ENCODE measurements around the gene SCFD2.

Gene SCFD2

DNA sequence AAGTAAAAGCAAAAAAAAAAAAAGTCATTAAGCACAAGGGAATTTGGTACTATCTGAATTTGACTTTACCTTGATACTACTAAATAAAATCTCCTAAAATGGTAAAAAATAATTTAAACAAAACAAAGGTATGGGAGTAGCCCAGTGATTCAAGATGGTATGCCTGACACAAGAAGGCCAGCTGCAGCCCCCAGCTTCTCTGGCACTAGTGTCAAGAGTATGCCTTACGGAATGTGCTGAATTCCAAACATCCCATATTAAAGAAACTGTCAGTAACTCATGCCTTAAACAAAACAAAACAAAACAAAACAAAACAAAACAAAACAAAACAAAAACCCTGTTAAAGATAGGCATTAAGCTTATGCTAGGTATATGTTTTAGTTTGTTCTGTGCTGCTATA, 422.9 kb downstream of the SCFD2 start:
- peaks cover 21% of the 10 kb centered on the region for H3K4me1 ChIP-seq (ENCODE audit: control insufficient read depth, insufficient read depth, low read length)
- H3K9me3 ChIP-seq (ENCODE audit: control insufficient read depth, low read length), result no peaks in the 10 kb centered on the region
- WGBS, 2 experiments, result 75 to 87% methylated on average over 1 of the region's 1 CpG
- no peaks in the 10 kb centered on the region for H3K27me3 ChIP-seq (ENCODE audit: control insufficient read depth, insufficient read depth, low read length, poor library complexity, severe bottlenecking)
- H3K36me3 ChIP-seq (ENCODE audit: control insufficient read depth, insufficient read depth, low read length), result no peaks in the 10 kb centered on the region
- H3K4me3 ChIP-seq (ENCODE audit: insufficient read depth, low read depth, low read length), result no peak overlapping the region
- H3K27ac ChIP-seq (ENCODE audit: insufficient read depth, low read depth, low read length, poor library complexity, severe bottlenecking), result no peak overlapping the region

GRCh38 chr4:52941450-52941849, 424.4 kb downstream of the SCFD2 start:
- peaks cover 13% of the 10 kb centered on the region for H3K4me1 ChIP-seq (ENCODE audit: control insufficient read depth, insufficient read depth, low read length)
- 96 to 97% methylated on average over 3 of the region's 3 CpGs for whole genome bisulfite sequencing, 2 experiments
- H3K27ac ChIP-seq (ENCODE audit: insufficient read depth, low read depth, low read length, poor library complexity, severe bottlenecking), result no peak overlapping the region

DNA sequence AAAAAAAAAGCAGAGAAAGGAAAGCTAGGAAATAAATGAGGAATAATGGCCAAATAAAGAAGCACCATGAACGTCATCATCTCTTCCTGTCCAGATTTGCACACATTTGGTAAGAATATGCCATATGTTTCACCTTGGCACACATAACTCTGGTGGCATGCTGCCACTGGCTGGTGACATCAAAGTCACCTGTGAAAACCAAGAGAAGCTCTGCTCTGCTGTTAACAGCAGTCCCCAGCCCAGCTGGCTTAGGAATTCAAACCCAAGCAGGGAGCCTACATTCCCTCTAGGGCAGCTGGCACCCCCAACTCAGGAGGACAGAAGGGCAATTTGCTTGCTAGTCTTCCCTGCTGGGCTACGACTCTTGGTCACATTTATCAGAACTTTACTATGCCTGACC, 426.1 kb downstream of the SCFD2 start:
- no peak overlapping the region for H3K27ac ChIP-seq (ENCODE audit: insufficient read depth, low read depth, low read length, poor library complexity, severe bottlenecking)
- peaks cover 13% of the 10 kb centered on the region for H3K4me1 ChIP-seq (ENCODE audit: control insufficient read depth, insufficient read depth, low read length)
- 60 to 79% methylated on average over 2 of the region's 2 CpGs for WGBS, 2 experiments

More at GRCh38 chr4:52941450-52941849, 424.4 kb downstream of the SCFD2 start:
- Histone ChIP-seq H3K4me3 (ENCODE audit: insufficient read depth, low read depth, low read length) (no peak overlapping the region), H3K27me3 (ENCODE audit: control insufficient read depth, insufficient read depth, low read length, poor library complexity, severe bottlenecking) (no peaks in the 10 kb centered on the region), H3K36me3 (ENCODE audit: control insufficient read depth, insufficient read depth, low read length) (no peaks in the 10 kb centered on the region), H3K9me3 (ENCODE audit: control insufficient read depth, low read length) (no peaks in the 10 kb centered on the region)

GRCh38 chr4:52939325-52939724, 426.5 kb downstream of the SCFD2 start:
- H3K27ac ChIP-seq (ENCODE audit: insufficient read depth, low read depth, low read length, poor library complexity, severe bottlenecking), result no peak overlapping the region
- no peak overlapping the region for H3K4me3 ChIP-seq (ENCODE audit: insufficient read depth, low read depth, low read length)
- no peaks in the 10 kb centered on the region for H3K27me3 ChIP-seq (ENCODE audit: control insufficient read depth, insufficient read depth, low read length, poor library complexity, severe bottlenecking)
- 94 to 96% methylated on average over 1 of the region's 1 CpG for WGBS, 2 experiments
- H3K4me1 ChIP-seq (ENCODE audit: control insufficient read depth, insufficient read depth, low read length), result peaks cover 13% of the 10 kb centered on the region
- H3K9me3 ChIP-seq (ENCODE audit: control insufficient read depth, low read length), result no peaks in the 10 kb centered on the region
- no peaks in the 10 kb centered on the region for H3K36me3 ChIP-seq (ENCODE audit: control insufficient read depth, insufficient read depth, low read length)

More for the DNA sequence above, 426.1 kb downstream of the SCFD2 start:
- H3K27me3 ChIP-seq (ENCODE audit: control insufficient read depth, insufficient read depth, low read length, poor library complexity, severe bottlenecking), result no peaks in the 10 kb centered on the region
- H3K9me3 ChIP-seq (ENCODE audit: control insufficient read depth, low read length), result no peaks in the 10 kb centered on the region
- H3K4me3 ChIP-seq (ENCODE audit: insufficient read depth, low read depth, low read length), result no peak overlapping the region
- H3K36me3 ChIP-seq (ENCODE audit: control insufficient read depth, insufficient read depth, low read length), result no peaks in the 10 kb centered on the region

- Histone ChIP-seq H3K36me3 (ENCODE audit: control insufficient read depth, insufficient read depth, low read length) (no peaks in the 10 kb centered on the region), H3K27me3 (ENCODE audit: control insufficient read depth, insufficient read depth, low read length, poor library complexity, severe bottlenecking) (no peaks in the 10 kb centered on the region), H3K9me3 (ENCODE audit: control insufficient read depth, low read length) (no peaks in the 10 kb centered on the region), H3K27ac (ENCODE audit: insufficient read depth, low read depth, low read length, poor library complexity, severe bottlenecking) (no peak overlapping the region), H3K4me3 (ENCODE audit: insufficient read depth, low read depth, low read length) (no peak overlapping the region), H3K4me1 (ENCODE audit: control insufficient read depth, insufficient read depth, low read length) (peaks cover 13% of the 10 kb centered on the region)
- WGBS, 2 experiments, result 88 to 100% methylated on average over 1 of the region's 1 CpG
Measured at GRCh38 chr4:52937829-52938228, 428.0 kb downstream of the SCFD2 start.

GRCh38 chr4:52936729-52937128, 429.1 kb downstream of the SCFD2 start:
- H3K4me1 ChIP-seq (ENCODE audit: control insufficient read depth, insufficient read depth, low read length), result peaks cover 20% of the 10 kb centered on the region
- 96 to 100% methylated on average over 1 to 2 of the region's 2 CpGs for WGBS, 2 experiments
- H3K4me3 ChIP-seq (ENCODE audit: insufficient read depth, low read depth, low read length), result no peak overlapping the region
- no peaks in the 10 kb centered on the region for H3K9me3 ChIP-seq (ENCODE audit: control insufficient read depth, low read length)
- no peaks in the 10 kb centered on the region for H3K27me3 ChIP-seq (ENCODE audit: control insufficient read depth, insufficient read depth, low read length, poor library complexity, severe bottlenecking)
- H3K27ac ChIP-seq (ENCODE audit: insufficient read depth, low read depth, low read length, poor library complexity, severe bottlenecking), result no peak overlapping the region
- H3K36me3 ChIP-seq (ENCODE audit: control insufficient read depth, insufficient read depth, low read length), result no peaks in the 10 kb centered on the region

DNA sequence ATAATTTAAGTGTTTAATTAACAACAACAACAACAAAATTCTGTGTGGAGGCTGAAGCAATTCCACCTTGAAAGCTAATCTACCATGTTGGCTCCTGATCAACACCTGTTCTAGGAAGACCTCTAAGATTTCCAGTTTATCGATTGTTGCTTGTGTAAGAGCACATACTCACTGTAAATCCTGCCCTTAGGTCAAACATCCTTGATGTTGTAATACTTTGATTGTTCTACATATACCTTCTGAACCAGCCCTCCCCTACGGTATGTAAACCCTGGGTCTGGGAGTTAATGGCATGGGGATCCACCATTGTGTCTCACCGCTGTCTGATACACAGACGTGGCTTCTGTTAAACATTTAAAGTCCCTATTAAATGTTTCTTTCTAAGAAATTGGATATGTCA, 430.5 kb downstream of the SCFD2 start:
- WGBS, 2 experiments, result 96 to 100% methylated on average over 4 of the region's 4 CpGs

DNA sequence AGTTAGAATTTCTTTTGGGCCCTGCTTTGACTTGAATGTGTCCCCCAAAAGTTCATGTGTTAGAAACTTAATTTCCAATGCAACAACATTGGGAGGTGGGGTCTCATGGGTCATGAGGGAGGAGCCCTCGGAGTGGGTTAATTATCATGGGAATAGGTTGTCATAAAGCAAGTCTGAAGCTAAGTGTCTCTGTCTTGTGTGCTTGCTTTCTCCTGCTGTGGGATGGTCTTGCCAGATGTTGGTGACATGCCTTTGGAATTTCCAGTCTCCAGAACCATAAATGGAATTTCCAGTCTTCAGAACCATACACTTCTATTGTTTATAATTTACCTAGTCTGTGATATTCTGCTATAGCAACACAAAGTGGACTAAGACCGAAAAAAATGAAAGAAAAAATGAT, 432.1 kb downstream of the SCFD2 start:
- no peak overlapping the region for H3K4me3 ChIP-seq (ENCODE audit: insufficient read depth, low read depth, low read length)

More for the DNA sequence above, 430.5 kb downstream of the SCFD2 start:
- Histone ChIP-seq H3K9me3 (ENCODE audit: control insufficient read depth, low read length) (no peaks in the 10 kb centered on the region), H3K27ac (ENCODE audit: insufficient read depth, low read depth, low read length, poor library complexity, severe bottlenecking) (no peak overlapping the region), H3K4me1 (ENCODE audit: control insufficient read depth, insufficient read depth, low read length) (peaks cover 20% of the 10 kb centered on the region), H3K4me3 (ENCODE audit: insufficient read depth, low read depth, low read length) (no peak overlapping the region), H3K27me3 (ENCODE audit: control insufficient read depth, insufficient read depth, low read length, poor library complexity, severe bottlenecking) (no peaks in the 10 kb centered on the region), H3K36me3 (ENCODE audit: control insufficient read depth, insufficient read depth, low read length) (no peaks in the 10 kb centered on the region)

GRCh38 chr4:52932591-52933470, 433.0 kb downstream of the SCFD2 start:
- WGBS, 2 experiments, result 82 to 86% methylated on average over 5 of the region's 5 CpGs
- H3K9me3 ChIP-seq (ENCODE audit: control insufficient read depth, low read length), result no peaks in the 10 kb centered on the region
- H3K27me3 ChIP-seq (ENCODE audit: control insufficient read depth, insufficient read depth, low read length, poor library complexity, severe bottlenecking), result no peaks in the 10 kb centered on the region
- peaks cover 11% of the 10 kb centered on the region for H3K4me1 ChIP-seq (ENCODE audit: control insufficient read depth, insufficient read depth, low read length)
- H3K36me3 ChIP-seq (ENCODE audit: control insufficient read depth, insufficient read depth, low read length), result no peaks in the 10 kb centered on the region
- no peak overlapping the region for H3K27ac ChIP-seq (ENCODE audit: insufficient read depth, low read depth, low read length, poor library complexity, severe bottlenecking)
- no peak overlapping the region for H3K4me3 ChIP-seq (ENCODE audit: insufficient read depth, low read depth, low read length)

More for the DNA sequence above, 432.1 kb downstream of the SCFD2 start:
- WGBS, 2 experiments, result 90 to 94% methylated on average over 2 of the region's 2 CpGs
- H3K36me3 ChIP-seq (ENCODE audit: control insufficient read depth, insufficient read depth, low read length), result no peaks in the 10 kb centered on the region
- no peaks in the 10 kb centered on the region for H3K27me3 ChIP-seq (ENCODE audit: control insufficient read depth, insufficient read depth, low read length, poor library complexity, severe bottlenecking)
- H3K27ac ChIP-seq (ENCODE audit: insufficient read depth, low read depth, low read length, poor library complexity, severe bottlenecking), result no peak overlapping the region
- H3K4me1 ChIP-seq (ENCODE audit: control insufficient read depth, insufficient read depth, low read length), result peaks cover 11% of the 10 kb centered on the region
- no peaks in the 10 kb centered on the region for H3K9me3 ChIP-seq (ENCODE audit: control insufficient read depth, low read length)

DNA sequence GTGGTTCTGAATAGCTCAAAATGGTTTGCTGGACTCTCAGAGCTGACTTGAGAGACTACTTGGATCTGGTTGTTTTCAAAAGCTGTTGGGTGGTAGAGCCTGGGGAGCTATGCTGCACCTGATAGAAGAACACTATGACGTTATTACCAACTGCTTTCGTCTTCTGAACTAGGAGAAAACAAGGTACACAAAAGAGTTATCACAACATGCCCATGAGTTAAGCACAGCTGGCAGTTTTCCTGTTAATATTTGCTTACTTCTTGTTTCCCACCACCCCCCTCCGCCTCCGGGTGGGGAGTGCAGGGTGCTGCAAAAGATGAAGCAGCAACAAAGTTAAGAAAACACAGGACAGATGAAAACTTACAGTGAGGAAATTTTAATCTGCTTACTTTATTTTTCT, 434.6 kb downstream of the SCFD2 start:
- Histone ChIP-seq H3K27me3 (ENCODE audit: control insufficient read depth, insufficient read depth, low read length, poor library complexity, severe bottlenecking) (no peaks in the 10 kb centered on the region), H3K27ac (ENCODE audit: insufficient read depth, low read depth, low read length, poor library complexity, severe bottlenecking) (no peak overlapping the region), H3K36me3 (ENCODE audit: control insufficient read depth, insufficient read depth, low read length) (no peaks in the 10 kb centered on the region), H3K4me3 (ENCODE audit: insufficient read depth, low read depth, low read length) (no peak overlapping the region), H3K9me3 (ENCODE audit: control insufficient read depth, low read length) (no peaks in the 10 kb centered on the region), H3K4me1 (ENCODE audit: control insufficient read depth, insufficient read depth, low read length) (peaks cover 25% of the 10 kb centered on the region)
- 90 to 91% methylated on average over 4 of the region's 4 CpGs for WGBS, 2 experiments
